SH-SY5Y (cell line): ENCODE results near the gene GPC3.

Experiments used
- GATA2 ChIP-seq: IDR thresholded peaks from 2 replicates; pipeline ENCODE4 v1.6.1; 2011; ENCODE audit warnings: mild to moderate bottlenecking, low read depth, low read length
- GATA3 ChIP-seq: IDR thresholded peaks from 2 replicates; pipeline ENCODE4 v1.6.1; 2011; ENCODE audit warnings: low read depth, mild to moderate bottlenecking, low read length, moderate library complexity

The GPC3 gene

DNA sequence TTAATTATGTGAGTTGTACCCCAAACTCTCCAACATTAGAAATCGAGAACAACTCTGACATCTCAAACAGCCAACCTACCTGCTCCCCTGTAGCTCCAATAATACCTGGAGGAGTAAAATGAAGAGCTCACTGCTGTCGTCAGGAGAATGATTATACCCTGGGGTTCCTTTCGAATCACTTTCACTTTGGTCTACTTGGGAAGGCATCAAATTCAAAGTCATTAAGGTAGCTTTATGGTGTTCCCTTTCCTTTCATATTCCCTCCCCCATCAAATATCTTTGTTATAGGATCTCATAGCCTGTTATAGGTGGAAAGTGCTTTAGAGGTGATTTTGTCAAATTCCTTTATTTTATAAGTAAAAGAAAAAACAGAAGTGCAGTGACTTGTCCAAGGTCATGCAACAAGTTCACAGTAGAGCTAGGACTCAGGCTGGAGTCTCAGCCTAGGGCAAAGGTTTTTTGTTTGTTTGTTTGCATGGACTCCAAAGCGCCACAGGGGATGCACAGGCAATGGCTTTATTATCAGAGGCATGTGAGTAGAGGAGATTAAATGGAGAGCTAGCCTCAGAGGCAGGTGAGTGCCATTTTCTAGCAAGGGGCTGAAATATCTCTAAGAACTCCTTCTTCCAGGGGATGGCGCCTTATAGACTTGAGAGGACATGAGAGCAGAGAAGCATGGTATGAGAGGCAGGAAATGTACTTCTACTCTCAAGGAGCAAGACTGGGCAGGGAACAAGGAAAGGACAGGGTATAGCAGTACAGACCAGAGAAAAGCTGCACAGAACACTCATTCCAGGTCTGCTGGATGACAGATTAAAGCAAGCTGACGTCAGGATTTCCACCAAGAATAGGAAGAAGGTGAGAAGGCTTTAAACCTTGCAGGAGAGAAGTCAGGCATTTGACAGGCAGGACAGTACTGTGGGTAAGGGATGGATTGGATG is 308.0 kb downstream of the GPC3 start:
- TF ChIP-seq GATA3: no peak
- TF ChIP-seq GATA2: no peak

DNA sequence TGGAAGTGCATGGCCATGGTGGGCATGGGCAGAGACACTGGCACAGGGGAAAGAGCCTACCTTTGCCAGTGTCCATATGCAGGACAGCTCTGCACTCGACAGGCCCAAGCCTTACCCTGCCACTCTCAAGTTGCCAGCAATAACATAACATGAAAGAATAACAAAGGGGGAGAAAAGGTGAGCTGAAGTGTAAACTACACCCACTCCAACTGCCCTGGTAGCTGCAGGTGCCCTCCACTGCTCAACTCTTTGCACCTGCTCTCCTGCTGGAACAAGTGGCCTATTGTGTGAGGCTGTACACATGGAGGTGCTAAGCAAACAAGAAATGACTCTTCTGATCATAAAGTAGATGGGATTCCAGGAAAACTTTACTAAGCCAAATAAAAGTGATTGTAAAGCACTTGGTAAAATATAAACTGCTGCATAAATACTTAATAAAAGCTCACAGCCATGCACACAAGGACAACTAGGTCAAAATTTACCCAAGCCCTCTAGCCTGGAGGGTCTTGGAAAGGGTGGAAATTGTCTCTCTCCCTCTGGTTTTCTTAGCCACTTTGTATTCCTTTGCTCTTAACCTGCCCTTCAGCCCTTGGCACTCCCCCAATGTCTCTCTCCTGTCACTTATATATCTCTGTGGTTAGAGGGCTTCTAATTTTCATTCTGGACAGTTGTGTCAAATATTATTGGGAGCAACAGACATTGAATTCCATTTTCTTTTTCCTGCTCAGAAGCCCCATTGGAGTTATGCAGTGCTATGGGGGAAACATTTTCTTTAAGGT is 308.9 kb downstream of the GPC3 start:
- no peak for TF ChIP-seq GATA2
- no peak for TF ChIP-seq GATA3

DNA sequence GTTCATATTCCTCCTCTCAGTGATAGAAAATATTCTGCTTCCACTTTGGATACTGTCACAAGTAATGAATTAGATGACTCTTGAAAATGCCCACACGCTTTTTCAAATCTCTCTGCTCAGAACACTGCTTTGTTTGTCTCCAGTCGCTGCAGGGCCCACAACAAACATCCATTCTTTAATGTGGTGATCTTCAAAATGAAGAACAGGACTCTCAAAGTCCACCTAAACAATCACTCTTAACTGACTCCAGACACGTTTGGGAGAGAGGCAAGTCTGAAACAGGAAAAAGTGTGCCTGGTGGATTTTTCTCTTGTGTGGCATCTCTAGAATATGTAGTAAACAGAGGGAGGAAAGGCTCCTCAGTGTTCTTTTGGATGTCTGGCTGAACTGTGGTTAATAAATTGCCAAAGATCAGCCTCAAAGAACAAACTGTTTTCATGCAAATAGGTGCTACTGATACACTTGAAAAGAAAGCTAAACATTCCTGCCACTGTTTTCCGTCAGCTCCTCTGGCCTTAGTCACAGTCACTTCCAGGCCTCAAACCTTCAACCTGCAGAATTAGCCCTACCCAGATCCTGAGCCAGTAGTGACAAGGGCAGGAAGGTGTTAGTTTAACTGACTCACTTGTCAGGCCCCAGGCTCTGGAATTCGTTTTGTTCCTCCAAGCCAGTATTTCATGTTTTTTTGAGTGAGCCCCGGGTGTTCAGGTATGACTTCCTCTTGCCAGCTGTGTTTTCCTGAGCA is 310.5 kb downstream of the GPC3 start:
- TF ChIP-seq GATA3: no peak
- no peak for TF ChIP-seq GATA2

- TF ChIP-seq GATA3 (no peak), GATA2 (no peak)
Measured at GRCh38 chrX:133670383-133670782, 315.0 kb downstream of the GPC3 start.

- no peak for TF ChIP-seq GATA3
- no peak for TF ChIP-seq GATA2
Measured at GRCh38 chrX:133669214-133669613, 316.2 kb downstream of the GPC3 start.

DNA sequence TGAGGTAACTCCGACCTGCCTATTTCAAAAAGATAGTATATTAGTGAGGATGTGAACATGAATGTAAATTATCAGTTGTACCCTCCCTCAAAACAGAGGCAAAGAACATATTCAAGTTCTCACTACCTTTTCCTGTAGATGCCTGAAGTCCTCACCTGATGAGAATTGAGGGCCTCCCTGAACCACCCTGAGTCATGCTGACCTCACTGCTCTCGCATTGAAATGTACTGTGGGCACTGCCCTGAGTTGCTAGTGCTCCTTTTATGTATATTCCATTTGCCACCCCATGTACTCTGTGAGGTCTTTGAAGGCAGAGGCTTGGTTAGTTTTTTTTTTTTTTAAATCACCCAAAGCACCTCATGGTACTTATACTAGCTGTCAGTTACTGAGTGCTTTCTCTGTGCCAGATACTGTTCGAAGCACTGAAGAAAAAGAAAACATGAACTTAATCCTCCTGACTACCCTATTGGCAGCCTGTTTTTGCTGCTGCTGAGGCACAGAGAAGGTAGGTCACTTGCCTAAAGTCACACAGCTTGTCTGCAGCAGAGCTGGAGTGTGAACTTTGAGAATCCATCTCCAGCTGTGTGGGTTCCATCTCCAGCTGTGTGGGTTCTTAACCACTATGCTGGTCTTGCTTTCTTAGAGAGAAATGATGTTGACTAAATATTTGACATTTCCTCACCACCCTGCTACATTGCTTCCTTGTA is 317.0 kb downstream of the GPC3 start:
- TF ChIP-seq GATA3: no peak
- no peak for TF ChIP-seq GATA2

DNA sequence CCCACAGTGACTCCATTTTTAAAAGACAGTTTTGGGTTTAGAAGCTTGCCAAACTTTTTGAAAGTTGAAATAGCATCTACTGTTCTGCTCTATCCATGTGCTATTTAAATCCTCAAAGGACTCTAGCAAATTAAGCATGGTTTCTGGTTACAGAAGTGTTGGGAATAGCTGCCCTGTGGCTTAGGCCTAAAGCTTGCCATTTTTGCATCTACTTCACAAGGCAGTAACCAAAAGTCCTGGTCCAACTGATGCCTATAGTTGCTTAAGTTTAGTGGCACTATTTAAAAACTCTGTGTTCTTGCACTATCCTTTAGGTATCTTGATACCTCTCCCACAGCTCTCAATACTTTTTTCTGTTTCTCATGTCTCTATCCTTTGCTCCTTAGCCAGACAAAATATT is 319.1 kb downstream of the GPC3 start:
- TF ChIP-seq GATA2 (no peak), GATA3 (no peak)

- TF ChIP-seq GATA3 (no peak), GATA2 (no peak)
Measured at GRCh38 chrX:133661962-133662839, 323.2 kb downstream of the GPC3 start.

DNA sequence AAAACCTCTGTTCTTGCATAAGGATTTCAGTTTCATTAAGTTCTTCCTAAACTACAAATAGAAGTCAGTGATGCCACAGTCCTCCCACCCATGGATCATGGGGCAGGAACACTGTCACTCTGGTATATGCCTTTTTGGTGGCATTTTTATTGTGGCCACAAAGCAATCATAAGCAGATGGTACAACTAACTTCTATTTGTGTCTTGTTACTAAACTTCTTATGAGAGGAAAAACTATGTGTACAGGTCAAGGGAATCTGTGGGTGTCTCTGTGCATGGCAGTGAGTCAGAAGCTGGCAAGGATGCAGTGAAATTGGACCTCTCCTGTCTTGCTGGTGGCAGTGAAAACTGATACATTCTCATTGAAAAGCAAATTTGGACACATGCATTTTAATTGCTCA is 325.1 kb downstream of the GPC3 start:
- TF ChIP-seq GATA2 (no peak), GATA3 (no peak)

GRCh38 chrX:133658293-133658911 is 327.0 kb downstream of the GPC3 start:
- TF ChIP-seq GATA3 (no peak), GATA2 (no peak)

DNA sequence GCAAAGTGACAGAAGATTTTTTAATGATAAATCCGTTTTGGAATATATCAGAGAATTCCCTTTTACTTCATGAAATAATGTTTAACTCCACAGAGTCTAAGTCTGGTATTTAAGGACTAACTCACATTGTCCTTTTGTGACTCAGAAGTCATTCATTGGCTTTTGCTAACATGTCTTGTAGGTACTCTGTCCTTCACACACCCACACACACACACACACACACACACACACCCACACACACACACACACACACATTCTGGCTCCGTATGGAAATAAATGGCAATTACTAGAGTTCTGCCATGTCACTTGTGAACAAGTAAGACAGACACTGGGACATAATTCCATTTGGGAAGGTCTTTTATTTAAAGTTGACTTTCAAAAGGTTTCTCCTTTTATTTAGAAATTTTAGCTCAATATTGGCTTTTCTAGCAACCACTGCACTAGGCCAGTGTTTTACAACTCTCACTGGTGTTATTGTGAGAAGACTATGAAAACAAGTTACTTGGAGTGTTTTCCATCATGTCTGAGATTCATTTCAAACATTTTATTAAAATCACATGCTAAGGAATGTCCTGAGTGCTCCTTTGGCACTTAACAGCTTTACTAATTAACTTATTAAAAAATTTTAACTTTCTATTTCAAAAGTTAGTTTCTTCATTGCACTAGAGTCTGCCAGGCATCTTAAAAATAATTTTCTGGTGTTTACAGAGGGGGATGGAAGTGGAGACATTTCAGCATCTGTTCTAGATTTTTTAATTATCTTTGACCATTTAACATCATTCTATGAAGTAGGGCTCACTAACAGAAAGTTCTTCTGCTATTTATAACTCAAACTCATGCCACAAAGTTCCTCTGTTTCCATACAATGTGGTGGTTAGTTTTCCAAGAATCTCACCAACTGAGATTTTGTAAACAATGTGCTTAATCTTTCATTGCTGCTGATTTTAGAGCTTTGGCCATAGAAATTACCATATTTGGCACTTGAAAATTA is 329.8 kb downstream of the GPC3 start:
- TF ChIP-seq GATA2: no peak
- no peak for TF ChIP-seq GATA3
